GM18507 (cell line): ENCODE results near the gene ZNHIT6.
A peak's percentile ranks its signal among the peaks of the same experiment; 100 is the strongest.

Experiments used
- DNase-seq: peaks from one replicate; pipeline ENCODE4 v3.0.0; 2011; ENCODE audit warnings: low read depth; ENCODE audit not compliant: insufficient read length; ENCODE audit errors: extremely low spot score
- FAIRE-seq: peaks from 2 replicates; lab custom pipeline; 2011; peaks lifted over from hg19 to GRCh38; lab: Jason Lieb, UNC

ZNHIT6 gene

GRCh38 chr1:85628791-85629531, 79.3 kb downstream of the ZNHIT6 start:
- FAIRE-seq: no peak
- DNase-seq: no peak

GRCh38 chr1:85626818-85627217, 81.4 kb downstream of the ZNHIT6 start:
- DNase-seq: no peak
- no peak for FAIRE-seq

GRCh38 chr1:85624361-85624760, 83.9 kb downstream of the ZNHIT6 start:
- no peak for DNase-seq
- no peak for FAIRE-seq

- FAIRE-seq: no peak
These were observed 85.2 kb downstream of the ZNHIT6 start for GRCh38 chr1:85623061-85623471.

GRCh38 chr1:85621430-85621829, 86.8 kb downstream of the ZNHIT6 start:
- no peak for DNase-seq
- FAIRE-seq: no peak

More at GRCh38 chr1:85623061-85623471, 85.2 kb downstream of the ZNHIT6 start:
- no peak for DNase-seq

- DNase-seq (no peak), FAIRE-seq (peak; percentile 5)
These were observed 90.6 kb downstream of the ZNHIT6 start for GRCh38 chr1:85617633-85618100.

- FAIRE-seq: no peak
- DNase-seq: no peak
These were observed 91.5 kb downstream of the ZNHIT6 start for GRCh38 chr1:85616736-85617135.

GRCh38 chr1:85616364-85616705, 91.9 kb downstream of the ZNHIT6 start:
- no peak for DNase-seq
- FAIRE-seq: no peak

GRCh38 chr1:85615586-85616363, 92.5 kb downstream of the ZNHIT6 start:
- FAIRE-seq (no peak), DNase-seq (no peak)

- FAIRE-seq: no peak
- DNase-seq: no peak
These were observed 95.4 kb downstream of the ZNHIT6 start for GRCh38 chr1:85612704-85613361.

- FAIRE-seq: no peak
- no peak for DNase-seq
These were observed 96.4 kb downstream of the ZNHIT6 start for GRCh38 chr1:85611856-85612255.

- DNase-seq: no peak
- FAIRE-seq: no peak
These were observed 96.8 kb downstream of the ZNHIT6 start for GRCh38 chr1:85611425-85611824.

- no peak for DNase-seq
- FAIRE-seq: no peak
These were observed 98.3 kb downstream of the ZNHIT6 start for GRCh38 chr1:85609976-85610375.

GRCh38 chr1:85608851-85609250, 99.4 kb downstream of the ZNHIT6 start:
- DNase-seq (no peak), FAIRE-seq (no peak)

GRCh38 chr1:85607921-85608265, 100.3 kb downstream of the ZNHIT6 start:
- FAIRE-seq (no peak), DNase-seq (no peak)

GRCh38 chr1:85607126-85607920, 100.9 kb downstream of the ZNHIT6 start:
- FAIRE-seq: no peak
- no peak for DNase-seq

- no peak for DNase-seq
- no peak for FAIRE-seq
These were observed 101.8 kb downstream of the ZNHIT6 start for GRCh38 chr1:85606414-85606800.

- DNase-seq (no peak), FAIRE-seq (no peak)
These were observed 102.5 kb downstream of the ZNHIT6 start for GRCh38 chr1:85605484-85606413.
